ENCODE results near the gene RMI2.
"Not testable (repeated sequence)": the region's sequence is repeated elsewhere in the genome, so short reads cannot be mapped to it uniquely, and the experiment has no call there.

RMI2 gene

DNA sequence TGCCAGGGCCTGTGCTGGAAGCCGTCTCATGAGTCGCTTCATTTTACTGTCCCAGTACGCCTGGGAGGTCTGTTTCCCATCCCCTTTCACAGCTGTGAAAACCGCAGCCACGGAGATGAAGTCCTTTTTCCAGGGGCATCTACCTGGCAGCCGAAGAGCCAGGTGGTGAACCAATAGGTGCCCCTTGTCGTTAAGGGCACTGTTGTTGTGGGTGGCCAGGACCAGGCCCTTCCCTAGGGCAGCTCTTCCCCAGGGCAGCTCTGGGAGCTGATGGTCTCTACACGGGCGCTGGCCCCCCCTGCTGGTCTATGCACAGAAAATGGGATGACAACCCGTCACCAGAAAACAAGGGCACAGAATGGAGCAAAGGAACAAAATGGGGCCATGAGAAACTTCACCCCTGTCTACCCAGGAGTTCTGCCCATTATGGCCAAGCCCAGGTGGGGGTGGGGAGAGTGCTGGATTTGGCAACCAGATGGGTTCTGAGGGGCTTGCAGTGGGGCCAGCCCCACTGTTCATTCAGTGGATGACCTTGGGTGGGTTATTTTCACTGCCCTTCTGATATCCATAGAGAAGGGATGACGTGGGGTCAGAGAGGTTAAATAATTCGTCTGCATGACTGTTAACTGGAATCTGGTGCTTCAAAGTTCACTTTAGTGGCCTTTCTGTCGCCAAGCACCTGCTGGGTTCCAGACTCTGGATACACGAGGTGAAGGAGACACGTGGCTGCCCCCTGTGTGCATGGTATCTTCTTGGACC is 11.5 kb downstream of the RMI2 start:
- peak; percentile 59 to 63 for DNase-seq

DNA sequence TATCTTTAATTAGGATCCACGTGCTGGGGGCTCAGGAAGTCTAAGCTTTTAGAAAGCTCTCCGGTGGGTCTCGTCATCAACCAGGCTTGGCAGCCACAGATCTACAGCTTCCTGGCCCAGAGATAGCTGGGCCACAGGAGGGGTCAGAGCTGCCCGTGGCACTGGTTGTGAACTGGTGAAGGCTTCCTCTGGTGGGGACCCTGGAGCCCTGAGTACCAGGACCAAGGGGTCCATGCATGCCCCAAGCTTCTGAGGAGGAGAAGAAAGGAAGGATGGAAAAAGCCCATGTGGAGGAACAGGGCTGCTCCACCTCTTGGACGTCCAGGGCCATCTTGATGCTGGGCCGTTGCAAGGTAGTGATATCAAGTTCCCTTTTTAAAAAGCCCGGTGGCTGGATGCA is 13.3 kb downstream of the RMI2 start:
- DNase-seq, result no peak

DNA sequence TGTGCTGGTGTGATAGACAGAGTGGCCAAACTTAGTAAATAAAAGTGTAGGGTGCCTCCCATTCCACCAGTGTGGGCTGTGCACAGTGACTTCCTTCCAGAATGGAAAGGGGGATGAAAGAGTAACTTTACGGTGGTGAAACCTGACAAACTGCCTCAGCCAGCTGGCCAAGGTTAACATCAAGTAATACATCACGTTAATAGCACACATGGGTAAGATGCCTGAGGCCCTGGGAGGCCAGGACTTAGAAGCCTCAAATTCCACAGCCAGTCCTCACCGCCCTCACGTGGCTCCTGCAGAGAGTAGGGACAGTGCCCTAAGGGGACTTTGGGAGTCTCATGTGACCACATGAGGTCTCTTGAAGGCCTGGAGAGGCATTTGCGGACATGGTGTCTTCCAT is 14.1 kb downstream of the RMI2 start:
- DNase-seq, result no peak

DNA sequence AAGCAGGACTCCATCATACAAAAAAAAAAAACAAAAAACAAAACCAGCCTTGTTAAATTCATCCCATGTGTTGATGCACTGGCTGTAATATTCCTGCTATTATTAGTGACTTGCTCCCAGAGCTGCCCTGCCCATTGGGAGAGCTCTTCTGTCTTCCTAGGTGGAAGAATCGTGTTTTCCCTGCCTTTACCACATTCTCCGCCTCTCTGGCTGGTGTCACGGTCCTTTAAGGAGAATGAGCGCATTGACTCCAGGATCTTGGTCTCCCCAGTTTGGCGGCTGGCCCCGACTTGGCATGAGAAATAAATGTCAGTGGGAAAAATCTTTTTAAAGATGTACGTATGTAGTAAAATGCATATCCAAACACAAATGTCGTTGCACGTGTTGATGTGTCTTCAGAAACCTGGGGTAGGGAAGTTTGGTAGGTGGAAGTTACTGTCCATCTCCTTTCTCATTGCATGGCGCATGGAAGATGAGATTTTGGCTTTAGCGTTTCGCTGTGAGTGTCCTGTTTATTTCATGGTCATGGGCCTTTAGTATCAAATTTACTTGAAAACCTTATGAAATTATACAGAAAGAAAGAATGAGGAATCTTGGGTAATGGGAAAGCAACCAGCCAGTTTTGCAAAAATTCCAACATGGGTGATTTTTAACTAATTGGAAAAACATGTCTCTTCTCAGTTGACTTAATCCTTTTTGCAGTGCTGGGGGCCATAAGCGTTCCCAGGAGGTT is 15.5 kb downstream of the RMI2 start:
- no peak for DNase-seq

DNA sequence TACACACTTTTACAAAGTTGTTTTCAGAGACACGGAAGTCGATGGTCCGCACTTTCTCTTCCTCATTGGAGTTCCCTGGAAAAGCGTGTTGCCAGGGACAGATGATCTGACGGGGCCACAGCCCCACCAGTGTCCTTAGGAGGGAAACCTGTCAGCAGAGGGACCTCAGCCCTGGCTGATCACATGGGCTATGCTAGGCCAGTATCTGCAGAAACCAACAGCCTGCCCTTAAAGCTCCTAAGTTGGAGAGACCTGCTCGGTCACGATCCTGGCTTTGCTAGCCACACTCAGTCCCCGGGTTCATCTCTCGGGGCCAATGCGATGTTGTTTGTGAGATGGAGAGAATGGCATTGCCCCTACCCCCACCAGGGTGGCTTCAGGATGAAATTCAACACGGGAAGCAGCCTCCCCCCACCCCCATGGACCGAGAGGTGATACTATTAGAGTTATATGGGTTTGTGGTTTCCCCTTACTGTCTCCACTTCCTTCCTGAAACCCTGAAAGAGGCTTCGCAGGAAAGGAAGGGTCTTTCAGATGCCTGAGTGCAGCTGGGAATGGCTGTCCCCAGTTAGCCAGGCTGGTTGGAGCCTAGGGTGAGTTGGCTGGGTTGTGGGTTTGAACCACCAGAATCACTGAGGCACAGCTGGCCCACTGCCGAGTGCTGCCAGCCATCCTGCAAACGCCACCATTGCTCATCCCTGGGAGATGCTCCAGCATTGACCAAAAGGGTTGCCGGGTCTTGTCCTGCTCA is 16.6 kb downstream of the RMI2 start:
- peak in 1 of 2 donors; percentile 43 for DNase-seq

DNA sequence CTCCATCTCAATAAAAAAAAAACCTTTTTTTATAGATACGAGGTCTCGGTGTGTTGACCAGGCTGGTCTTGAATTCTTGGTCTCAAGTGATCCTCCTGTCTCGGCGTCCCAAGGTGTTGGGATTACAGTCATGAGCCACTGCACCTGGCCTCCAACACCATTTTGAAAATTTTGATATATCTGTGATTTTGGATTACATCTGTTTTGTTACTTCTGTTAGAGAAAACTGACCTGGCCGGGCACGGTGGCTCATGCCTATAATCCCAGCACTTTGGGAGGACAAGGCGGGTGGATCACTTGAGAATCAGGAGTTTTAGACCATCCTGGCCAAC is 18.6 kb downstream of the RMI2 start:
- no peak for DNase-seq

DNA sequence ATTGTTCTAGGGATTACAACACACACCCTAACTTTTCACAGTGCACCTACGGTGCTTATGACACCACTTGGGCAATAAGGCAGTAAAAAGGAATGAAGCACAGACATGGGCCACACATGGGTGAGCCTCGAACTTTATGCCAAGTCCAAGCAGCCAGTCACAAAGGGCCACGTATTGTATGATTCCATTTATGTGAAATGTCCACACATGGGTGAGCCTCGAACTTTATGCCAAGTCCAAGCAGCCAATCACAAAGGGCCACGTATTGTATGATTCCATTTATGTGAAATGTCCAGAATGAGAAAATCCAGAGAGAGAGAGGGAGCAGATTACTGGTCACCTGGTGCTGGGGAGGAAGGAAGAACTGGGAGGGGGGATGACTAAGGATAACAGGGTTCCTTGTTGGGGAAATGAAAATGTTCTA is 22.2 kb downstream of the RMI2 start:
- no peak for DNase-seq

DNA sequence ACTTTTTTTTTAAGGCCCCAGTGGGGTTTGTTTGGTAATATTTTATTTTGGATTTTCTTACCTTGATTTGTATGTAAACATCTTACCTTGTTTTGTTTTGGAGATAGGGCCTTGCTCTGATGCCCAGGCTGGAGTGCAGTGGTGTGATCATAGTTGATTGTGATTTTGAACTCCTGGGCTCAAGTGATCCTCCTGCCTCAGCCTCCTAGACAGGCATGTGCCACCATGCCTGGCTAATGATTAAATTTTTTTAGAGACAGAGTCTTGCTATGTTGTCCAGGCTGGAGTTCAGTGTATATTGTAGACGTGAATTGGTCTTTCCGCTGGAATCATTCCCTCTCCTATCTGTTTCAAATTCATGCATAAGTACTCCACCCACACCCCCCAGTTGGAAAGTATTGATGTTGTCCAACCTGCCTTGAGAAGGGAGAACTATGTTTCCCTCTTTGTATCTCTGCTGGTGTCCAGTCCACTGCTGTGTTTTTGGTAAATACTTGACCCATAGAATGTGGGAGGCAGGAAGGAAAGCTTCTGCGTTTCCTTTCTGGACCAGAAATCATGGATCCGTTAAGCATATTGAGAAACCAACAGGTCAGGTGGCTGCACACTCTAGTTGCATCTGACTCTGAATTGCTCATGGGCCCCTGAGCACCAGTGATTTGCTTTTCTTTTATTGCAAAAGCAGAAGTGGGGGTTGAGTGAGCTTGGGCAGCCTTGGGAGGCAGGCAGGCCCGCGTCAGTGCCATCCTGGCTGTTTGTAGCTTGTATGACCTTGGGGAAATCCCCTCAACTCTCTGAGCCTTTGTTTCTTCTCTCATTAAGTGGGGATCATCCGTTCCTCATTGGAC is 25.0 kb downstream of the RMI2 start:
- DNase-seq, result peak in 1 of 2 donors; percentile 80

DNA sequence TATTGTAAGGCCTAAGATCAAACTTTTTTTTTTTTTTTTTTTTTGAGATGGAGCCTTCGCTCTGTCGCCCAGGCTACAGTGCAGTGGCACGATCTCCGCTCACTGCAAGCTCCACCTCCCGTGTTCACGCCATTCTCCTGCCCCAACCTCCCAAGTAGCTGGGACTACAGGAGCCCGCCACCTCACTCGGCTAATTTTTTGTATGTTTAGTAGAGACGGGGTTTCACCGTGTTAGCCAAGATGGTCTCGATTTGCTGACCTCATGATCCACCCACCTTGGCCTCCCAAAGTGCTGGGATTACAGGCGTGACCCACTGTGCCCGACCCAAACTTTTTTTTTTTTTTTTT is 25.6 kb downstream of the RMI2 start:
- not testable (repeated sequence) for DNase-seq

DNA sequence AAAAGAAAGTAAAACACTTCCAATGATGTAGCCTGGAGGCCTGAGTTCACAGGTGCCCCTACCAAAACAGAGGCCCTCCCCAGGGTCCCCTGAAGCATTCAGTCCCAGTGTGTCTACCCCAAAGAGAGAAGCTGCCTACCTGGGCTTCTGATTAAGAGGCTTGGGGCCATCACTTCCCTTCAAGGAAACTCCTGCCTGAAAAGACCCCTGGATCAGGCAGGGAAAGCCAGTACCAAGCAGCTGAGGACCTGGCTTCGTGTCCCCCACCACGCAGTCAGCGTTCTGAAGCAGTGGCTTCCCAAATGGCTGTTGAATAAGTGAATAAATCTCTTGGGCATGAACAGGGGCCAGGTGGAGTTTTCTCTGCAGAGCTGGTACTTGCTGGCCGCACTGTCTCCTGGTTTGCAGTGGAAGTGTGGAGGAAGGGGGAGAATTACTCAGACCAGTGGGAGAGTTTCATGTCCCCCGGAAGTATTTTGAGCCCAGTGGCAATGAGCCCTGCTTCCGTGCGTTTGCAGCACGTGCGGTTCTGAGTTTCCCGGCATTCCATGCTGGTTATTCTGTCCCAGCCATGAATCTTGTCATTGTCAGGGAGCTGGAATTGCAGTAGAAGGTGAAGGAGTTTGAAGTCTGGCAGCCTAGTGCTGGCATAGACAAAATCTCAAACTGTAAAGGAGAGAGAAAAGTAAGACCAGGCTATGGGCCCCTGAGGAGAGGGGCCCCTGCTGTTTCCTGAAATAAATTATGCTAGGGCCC is 27.0 kb downstream of the RMI2 start:
- DNase-seq, result no peak

DNA sequence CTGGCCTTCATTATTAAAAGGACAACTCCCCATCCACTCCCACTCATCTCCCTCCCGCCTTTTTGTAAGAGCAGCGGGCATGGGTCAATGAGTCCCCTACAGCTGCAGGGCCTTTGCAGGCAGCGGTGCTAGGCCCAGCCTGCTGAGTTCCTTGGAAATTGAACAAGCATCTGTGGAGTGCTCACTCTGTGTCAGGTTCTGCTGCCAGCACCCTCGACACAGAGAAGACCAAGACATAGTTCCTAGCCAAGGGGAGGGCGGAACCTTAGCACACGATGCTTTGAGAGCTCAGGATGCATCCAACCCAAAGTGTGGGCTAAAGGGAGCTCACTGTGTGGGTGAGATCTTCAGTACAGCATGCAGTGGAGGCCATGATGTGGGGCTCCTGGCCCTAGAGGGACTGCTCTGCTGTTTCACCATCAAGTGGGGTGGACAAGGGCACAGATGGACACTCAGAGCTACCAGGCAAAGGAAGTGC is 27.6 kb downstream of the RMI2 start:
- DNase-seq, result no peak

DNA sequence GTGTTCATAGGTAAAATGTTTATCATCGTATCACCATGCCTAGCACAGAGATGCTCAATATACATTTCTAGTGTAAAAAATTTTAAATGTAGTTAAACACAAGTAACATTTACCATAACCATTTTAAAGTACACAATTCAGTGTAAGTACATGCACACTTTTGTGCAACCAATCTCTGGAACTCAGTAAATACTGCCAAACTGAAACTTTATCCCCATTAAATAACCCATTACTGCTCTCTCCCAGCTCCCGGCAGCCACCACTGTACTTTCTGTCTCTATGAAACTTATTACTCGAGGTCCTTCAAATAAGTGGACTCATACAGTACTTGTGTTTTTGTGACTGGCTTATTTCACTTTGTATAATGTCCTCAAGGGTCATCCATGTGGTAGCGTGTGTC is 29.0 kb downstream of the RMI2 start:
- DNase-seq, result no peak

DNA sequence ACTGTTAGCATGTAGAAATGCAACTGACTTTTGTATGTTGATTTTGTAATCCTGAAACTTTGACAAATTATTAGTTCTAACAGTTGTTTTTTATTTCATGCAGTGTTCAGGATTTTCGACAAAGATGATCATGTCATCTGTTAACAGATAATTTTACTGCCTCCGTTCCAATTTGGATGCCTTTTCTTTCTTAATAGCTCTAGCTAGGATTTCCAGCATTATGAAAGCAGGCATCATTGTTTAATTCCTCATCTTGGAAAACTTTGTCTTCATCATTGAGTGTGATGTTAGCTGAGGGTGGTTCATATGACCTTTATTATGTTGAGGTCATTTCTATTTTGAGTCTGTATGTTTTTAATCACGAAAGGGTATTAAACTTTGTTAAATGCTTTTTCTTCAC is 31.9 kb downstream of the RMI2 start:
- DNase-seq, result no peak

DNA sequence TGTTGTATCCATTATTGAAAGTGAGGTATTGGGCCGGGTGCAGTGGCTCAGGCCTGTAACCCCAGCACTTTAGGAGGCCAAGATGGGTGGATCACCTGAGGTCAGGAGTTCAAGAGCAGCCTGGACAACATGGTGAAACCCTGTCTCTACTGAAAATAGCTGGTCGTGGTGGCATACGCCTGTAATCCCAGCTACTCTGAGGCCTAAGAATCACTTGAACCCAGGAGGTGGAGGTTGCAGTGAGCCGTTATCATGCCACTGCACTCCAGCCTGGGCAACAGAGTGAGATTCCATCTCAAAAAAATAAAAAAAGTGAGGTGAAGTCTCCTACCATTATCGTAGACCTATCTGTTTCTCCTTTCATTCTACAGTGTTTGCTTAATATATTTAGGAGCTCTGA is 33.7 kb downstream of the RMI2 start:
- not testable (repeated sequence) for DNase-seq

DNA sequence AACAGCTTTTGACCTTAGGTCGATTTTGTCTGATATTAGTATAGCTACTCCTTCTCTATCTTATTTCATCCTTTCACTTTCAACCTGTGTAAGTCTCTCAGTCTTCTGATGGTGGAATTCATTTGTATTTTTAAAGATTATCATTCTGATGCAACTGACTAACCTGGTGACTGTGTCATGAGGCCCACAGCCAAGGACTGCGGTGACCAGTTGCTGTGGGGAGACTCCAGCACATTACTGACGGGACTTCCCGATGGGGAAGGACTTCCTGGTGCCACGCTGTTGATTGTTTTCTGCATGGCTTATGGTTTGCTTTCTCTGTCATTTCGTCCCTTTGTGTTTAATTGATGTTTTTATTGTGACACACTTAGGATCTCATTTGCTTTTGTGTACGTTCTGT is 34.2 kb downstream of the RMI2 start:
- peak; percentile 43 to 48 for DNase-seq

DNA sequence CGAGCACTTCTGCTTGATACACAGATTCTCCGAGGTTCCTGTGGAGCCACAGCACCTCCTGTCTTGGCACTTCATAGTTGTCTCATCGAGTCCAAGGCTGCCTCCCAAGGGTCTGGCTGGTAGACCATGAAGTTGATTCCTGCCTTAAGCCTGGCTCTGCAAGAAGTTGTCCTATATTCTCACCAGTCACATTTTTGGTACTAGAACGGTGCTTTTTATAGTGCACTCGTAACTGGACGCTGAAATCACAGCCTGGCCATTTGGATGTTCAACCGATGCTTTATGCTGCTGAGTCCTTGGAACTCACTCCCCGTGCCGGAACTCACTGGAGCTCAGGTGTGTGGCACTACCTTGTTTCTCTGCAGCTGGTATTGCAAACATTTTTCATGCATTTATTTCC is 35.6 kb downstream of the RMI2 start:
- DNase-seq, result no peak

DNA sequence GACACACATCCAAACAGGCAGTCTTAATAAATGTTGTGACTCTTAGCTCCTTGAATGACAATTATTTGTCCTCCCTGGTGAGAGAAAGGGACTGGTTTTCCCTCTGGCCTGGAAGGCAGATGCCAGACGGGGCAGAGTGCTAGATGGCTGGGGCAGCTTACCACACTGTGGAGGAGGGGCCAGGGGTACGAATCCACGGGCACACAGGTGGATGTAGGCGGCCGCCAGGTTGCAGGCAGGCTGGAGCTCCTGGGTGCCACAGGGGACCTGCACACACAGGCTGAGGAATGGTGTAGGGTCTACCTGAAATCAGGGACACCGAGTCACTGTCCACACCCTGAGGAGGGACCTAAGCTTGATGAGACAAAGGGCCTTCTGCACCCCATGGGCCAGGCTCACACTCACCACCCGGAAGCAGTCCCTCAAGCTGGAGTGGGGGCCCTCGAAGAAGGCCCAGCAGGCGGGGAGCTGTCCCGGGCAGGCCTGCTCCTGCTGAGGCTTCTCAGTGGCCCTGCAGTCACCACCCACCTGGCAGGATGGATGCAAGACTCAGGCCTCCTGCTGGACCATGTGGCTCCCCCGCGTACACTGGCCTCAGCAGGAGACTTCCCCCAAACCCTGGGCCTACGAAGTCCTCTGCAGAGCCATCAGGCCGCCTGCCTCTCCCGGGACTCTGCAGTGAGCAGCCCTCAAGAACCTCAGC is 38.4 kb downstream of the RMI2 start:
- no peak for DNase-seq

DNA sequence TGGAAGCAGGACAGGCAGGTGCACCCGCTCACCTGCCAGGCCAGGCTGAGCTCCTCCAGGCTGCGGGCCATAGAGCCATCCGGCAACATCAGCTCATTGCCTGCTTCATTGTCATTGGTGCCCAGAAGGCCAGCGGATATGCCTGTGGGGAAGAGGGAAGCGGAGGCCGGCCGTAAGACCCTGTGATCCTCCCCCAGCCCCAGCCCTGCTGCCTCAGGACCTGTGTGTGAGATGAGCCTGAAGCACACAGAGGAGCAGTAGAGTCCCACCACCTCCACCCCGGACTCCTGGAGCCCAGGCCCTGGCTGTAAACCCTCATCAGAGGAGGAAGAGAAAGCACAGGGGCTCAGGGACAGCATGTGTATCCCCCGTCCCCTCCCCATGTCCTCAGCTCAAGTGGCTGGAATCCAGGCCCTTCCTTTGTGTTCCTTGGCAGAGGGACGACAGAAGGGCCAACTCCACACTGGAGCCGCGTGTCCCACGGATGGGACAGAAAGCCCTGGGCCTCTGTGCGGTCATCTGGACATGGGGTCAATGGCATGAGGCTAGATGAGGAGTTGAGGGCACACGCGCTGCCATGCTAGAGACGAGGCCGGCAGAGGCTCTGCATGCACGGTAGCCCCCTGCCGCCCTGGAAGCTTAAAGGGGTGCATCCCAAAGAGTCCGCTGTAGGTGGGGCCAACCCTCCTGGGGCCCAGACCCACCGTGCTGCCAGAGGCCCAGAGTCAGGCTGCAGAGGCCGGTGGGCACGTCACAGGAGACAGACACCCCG is 39.1 kb downstream of the RMI2 start:
- no peak for DNase-seq

DNA sequence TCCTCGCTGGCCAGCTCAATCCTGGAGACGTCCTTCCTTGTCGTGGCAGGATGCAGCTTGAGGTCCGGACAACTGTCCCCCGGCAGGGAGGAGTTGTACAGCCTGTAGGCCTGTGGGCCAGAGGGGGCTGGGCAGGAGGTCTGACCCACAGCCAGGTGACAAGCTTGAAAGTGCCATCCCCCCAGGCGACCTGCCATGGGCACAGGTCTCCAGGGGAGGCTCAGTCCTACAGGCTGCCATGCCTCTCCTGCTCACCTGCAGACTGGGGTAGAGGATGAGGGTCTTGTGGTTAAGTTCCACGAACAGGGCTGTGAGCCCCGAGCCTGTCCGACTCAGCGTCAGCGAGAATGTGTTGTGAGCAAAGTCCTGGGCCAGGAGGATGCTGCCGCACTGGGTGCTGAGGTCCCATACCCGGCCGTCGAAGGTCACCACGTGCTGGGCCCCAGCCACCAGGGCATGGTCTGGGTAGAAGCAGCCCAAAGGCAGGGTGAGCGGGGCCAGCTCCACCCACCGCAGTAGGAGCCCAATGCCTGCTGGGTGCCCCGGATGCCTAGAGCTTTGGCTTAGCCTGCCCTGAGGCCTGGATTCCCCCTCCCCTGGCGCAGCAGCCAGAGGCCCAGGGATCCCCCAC is 39.8 kb downstream of the RMI2 start:
- DNase-seq, result no peak

DNA sequence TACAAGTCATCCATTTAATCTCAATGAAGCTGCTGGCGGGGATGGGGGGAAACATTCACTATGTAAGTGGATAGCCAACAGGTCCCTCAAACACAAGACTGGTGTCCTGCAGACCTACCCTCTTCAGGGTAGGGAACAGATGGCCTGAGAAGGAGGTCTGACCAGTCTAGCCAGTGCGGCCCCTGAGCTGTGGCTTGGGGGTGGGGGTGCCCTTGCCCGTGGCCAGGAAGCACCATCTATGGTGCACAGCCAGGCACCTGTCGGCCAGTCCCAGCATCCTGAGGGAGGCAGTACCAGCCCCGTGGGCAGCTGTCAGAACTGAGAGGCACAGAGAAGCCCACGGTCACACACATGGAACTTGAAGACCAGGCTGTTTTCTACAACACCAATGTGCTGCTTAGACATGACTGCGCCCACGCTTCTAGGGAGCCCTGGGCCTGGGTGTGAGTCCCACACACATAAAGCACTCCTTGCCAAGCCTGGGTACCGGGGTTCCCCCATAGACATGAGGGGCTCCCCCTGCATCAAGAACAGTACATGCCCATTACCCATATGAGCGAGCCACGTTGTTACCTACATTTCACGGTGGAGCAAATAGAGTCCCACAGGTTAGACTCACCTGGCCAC is 40.9 kb downstream of the RMI2 start:
- no peak for DNase-seq

All from CD4-positive, alpha-beta T cell treated with Interleukin-1 beta for 1 hour (primary cell).